Measurements from ENCODE around the gene ABHD3.
"Not testable (repeated sequence)": the region's sequence is repeated elsewhere in the genome, so short reads cannot be mapped to it uniquely, and the experiment has no call there.

Gene ABHD3

DNA sequence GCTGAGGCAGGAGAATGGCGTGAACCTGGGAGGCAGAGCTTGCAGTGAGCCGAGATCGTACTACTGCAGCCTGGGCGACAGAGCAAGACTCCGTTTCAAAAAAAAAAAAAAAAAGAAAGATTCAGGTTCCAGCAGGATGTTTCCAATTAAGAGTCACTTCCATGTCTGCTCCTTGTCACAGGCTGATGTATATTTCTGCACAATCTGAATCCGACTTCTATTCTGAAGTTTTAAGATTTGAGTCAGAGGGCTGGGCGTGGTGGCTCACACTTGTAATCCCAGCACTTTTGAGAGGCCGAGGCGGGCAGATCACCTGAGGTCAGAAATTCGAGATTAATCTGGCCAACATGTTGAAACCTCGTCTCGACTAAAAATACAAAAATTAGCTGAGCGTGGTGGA, 67.8 kb downstream of the ABHD3 start:
- TF ChIP-seq CTCF (IDR thresholded peaks at IDR 0.05; ENCODE audit: control extremely low read depth, extremely low read depth, low read depth, missing control alignments) = no peak
- CTCF ChIA-PET = interaction anchor here (0.9 to 2.1 kb wide), 3 partner anchors 8 to 36 kb away, joined by 3 to 5 read pairs (median 3); partner anchors contain the start of gene SNRPD1
- POLR2A ChIA-PET = no interaction called here
- DNase-seq (ENCODE audit: extremely low spot score) = no peak

GRCh38 chr18:21634588-21635199, 69.9 kb downstream of the ABHD3 start:
- no peak for DNase-seq (ENCODE audit: extremely low spot score)
- no peak for TF ChIP-seq CTCF (IDR thresholded peaks at IDR 0.05; ENCODE audit: control extremely low read depth, extremely low read depth, low read depth, missing control alignments)
- ChIA-PET POLR2A (interaction anchor here (0.6 to 1.1 kb wide), 3 partner anchors 34 to 1953 kb away, joined by 3 to 4 read pairs (median 3); partner anchors contain the start of gene ESCO1), CTCF (interaction anchor here (0.6 kb wide), 1 partner anchor 16 kb away, joined by 3 read pairs; no protein-coding TSS in a partner anchor)

- DNase-seq (ENCODE audit: extremely low spot score) = no peak
- TF ChIP-seq CTCF (IDR thresholded peaks at IDR 0.05; ENCODE audit: control extremely low read depth, extremely low read depth, low read depth, missing control alignments) = no peak
- ChIA-PET POLR2A (interaction anchor here (0.6 kb wide), 1 partner anchor 26 kb away, joined by 4 read pairs; no protein-coding TSS in a partner anchor), CTCF (interaction anchor here (1.1 to 1.7 kb wide), 2 partner anchors 13 to 32 kb away, joined by 3 to 7 read pairs; partner anchors contain the start of gene ESCO1)
Measured at GRCh38 chr18:21632393-21632792, 72.2 kb downstream of the ABHD3 start.

DNA sequence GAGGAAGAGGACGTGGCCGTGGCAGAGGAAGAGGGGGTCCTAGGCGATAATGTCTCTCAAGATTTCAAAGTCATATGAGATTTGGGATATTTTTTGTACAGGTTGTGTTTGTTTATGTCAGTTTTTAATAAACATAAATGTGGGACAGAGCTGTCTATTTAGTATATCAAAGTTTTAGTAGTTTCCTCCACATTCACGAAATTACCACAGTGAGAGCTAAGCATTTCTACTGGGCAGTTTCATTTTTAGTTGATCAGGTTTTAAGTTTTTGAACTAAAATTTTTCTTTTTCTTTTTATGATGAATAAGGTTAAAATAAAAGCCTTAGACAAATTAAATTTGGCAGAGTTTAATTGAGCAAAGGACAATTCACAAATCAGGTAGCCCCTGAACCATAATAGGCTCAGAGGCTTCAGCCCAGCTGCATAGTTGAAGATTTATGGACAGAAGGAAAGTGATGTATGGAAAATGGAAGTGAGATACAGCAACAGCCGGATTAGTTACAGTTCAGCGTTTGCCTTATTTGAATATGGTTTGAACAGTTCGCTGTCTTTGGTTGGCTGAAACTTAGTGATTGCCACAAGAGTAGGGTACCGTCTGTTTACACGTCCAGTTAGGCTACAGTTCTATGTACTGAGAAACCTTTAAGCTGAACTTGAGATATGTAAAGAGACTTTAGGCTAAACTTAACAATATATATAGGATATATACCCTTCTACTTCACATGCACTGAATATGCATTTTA, 75.3 kb downstream of the ABHD3 start:
- DNase-seq (ENCODE audit: extremely low spot score) = peak; percentile 24
- POLR2A ChIA-PET = no interaction called here
- CTCF ChIA-PET = interaction anchor here (1.1 to 4.4 kb wide), 5 partner anchors 12 to 34 kb away, joined by 3 to 24 read pairs (median 5); partner anchors contain the start of gene ESCO1
- TF ChIP-seq CTCF (IDR thresholded peaks at IDR 0.05; ENCODE audit: control extremely low read depth, extremely low read depth, low read depth, missing control alignments) = no peak

- CTCF ChIA-PET = interaction anchor here (1.8 to 2.3 kb wide), 2 partner anchors 9 to 21 kb away, joined by 5 to 8 read pairs; partner anchors contain the start of genes ESCO1 and SNRPD1
- POLR2A ChIA-PET; DNase-seq (ENCODE audit: extremely low spot score): not testable (repeated sequence)
Measured at GRCh38 chr18:21621640-21622039, 82.9 kb downstream of the ABHD3 start.

DNA sequence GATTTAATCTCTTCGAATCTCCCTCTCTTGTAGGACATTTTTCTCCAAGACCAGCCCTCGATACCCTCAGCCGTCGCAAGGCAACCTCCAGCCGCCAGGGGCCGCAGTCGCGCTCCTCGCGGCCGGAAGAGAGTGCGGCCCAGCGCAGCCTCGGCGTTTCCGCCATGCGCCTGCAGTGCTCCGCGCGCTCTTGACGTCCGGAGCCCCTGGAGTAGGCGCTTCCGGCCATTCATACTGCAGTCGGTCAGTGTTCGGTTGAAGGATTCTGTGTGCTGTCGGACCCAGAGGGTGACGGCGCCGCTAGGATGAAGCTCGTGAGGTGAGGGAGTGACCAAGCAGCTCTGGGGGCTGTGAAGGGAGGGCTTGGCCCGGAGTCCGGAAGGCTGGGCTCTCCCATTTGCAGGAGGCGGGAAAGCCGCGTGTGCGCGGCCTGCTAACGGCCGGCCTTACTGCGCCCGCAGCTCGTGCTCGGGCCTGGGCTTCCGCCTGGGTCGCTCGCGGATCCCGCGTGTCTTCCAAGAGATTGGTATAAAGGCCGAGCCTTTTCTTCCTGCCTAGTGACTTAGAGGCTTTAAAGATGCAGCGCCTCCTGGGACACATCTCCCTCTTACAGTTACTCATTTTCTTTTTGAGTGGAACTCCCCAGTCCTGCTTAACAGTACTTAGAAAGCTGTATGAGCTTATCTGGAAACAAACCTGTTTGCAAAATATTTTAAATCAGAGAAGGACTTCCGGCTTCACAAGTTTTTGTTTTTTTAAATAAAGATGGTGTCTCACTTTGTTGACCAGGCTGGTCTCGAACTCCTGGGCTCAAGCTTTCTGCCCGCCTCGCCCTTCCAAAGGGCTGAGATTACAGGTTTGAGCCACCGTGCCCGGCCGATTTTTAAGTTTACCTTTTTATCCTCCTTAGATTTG, 92.2 kb downstream of the ABHD3 start, which contains the start of gene SNRPD1:
Gene SNRPD1 (plus strand): TSS at position 190 of the 915 bp plus-strand sequence. CDS start 116 bp downstream, at position 306.
- TF ChIP-seq CTCF (IDR thresholded peaks at IDR 0.05; ENCODE audit: control extremely low read depth, extremely low read depth, low read depth, missing control alignments) = peak; percentile 99
- POLR2A ChIA-PET = interaction anchor here (0.8 to 1.1 kb wide), 2 partner anchors 12 to 13 kb away, joined by 3 to 5 read pairs; partner anchors contain the start of gene ESCO1
- CTCF ChIA-PET = interaction anchor here (0.7 to 6.5 kb wide), 18 partner anchors 10 to 241 kb away, joined by 3 to 124 read pairs (median 5); partner anchors contain the start of genes ABHD3 and ESCO1
- DNase-seq (ENCODE audit: extremely low spot score) = peak; percentile 93

DNA sequence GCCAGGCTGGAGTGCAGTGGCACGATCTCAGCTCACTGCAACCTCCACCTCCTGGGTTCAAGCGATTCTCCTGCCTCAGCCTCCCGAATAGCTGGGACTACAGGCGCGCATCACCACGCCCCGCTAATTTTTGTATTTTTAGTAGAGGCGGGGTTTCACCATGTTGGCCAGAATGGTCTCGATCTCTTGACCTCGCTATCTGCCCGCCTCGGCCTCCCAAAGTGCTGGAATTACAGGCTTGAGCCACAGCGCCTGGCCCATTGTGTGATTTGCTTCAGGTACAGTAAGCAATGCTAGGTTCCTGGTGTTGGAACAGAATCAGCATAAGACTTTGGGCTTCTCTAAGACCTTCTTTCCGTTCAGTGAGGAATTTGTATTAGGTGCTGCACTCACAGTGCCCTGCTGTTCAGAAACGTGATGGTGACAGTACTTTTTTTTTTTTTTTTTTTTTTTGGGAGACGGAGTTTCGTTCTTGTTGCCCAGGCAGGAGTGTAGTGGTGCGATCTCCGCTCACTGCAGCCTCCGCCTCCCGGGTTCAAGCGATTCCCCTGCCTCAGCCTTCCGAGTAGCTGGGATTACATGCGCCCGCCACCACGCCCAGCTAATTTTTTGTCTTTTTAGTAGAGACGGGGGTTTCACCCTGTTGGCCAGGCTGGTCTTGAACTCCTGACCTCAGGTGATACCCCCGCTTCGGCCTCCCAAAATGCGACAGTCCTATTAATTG, 93.0 kb downstream of the ABHD3 start:
- not testable (repeated sequence) for DNase-seq (ENCODE audit: extremely low spot score)
- ChIA-PET POLR2A (interaction anchor here (1.1 kb wide), 1 partner anchor 12 kb away, joined by 3 read pairs; no protein-coding TSS in a partner anchor), CTCF (interaction anchor here (1.0 to 6.5 kb wide), 7 partner anchors 10 to 242 kb away, joined by 3 to 124 read pairs (median 5); partner anchors contain the start of genes ABHD3 and ESCO1)
